Rectal smooth muscle tissue (tissue), 1 donor: ENCODE data around the gene FAM167B.

Experiments
- H3K27ac ChIP-seq: one replicate; pipeline ENCODE4 v1.7.0; 2013; ENCODE audit warnings: low read depth, low read length, inconsistent platforms
- H3K27me3 ChIP-seq: one replicate; pipeline ENCODE4 v1.7.0; 2013; ENCODE audit warnings: low read length; ENCODE audit not compliant: control insufficient read depth, insufficient read depth
- H3K36me3 ChIP-seq: one replicate; pipeline ENCODE4 v1.7.0; 2013; ENCODE audit warnings: low read length; ENCODE audit not compliant: control insufficient read depth, insufficient read depth
- H3K4me1 ChIP-seq: one replicate; pipeline ENCODE4 v1.7.0; 2013; ENCODE audit warnings: low read length; ENCODE audit not compliant: control insufficient read depth, insufficient read depth
- H3K4me3 ChIP-seq: one replicate; pipeline ENCODE4 v1.7.0; 2013; ENCODE audit warnings: low read length
- H3K9ac ChIP-seq: one replicate; pipeline ENCODE4 v1.7.0; 2013; ENCODE audit warnings: low read length

The FAM167B gene

GRCh38 chr1:32246888-32247273, at the start of gene FAM167B:
Gene FAM167B (plus strand): TSS chr1:32247222. CDS start chr1:32247422, 200 bp downstream.
- no peaks in the 10 kb centered on the region for H3K36me3 ChIP-seq
- peaks cover 5% of the 10 kb centered on the region for H3K4me1 ChIP-seq
- peak within 1 kb of the TSS; percentile 12 for H3K27ac ChIP-seq
- no peak within 1 kb of the TSS for H3K9ac ChIP-seq
- no peaks in the 10 kb centered on the region for H3K27me3 ChIP-seq
- no peak within 1 kb of the TSS for H3K4me3 ChIP-seq

GRCh38 chr1:32197837-32198236, 49.2 kb upstream of the FAM167B start:
- H3K9ac ChIP-seq, result no peak overlapping the region
- H3K4me1 ChIP-seq, result peaks cover 18% of the 10 kb centered on the region
- no peaks in the 10 kb centered on the region for H3K27me3 ChIP-seq
- H3K27ac ChIP-seq, result no peak overlapping the region
- no peak overlapping the region for H3K4me3 ChIP-seq
- peaks cover 25% of the 10 kb centered on the region for H3K36me3 ChIP-seq

GRCh38 chr1:32198237-32199042, 48.6 kb upstream of the FAM167B start:
- Histone ChIP-seq H3K4me3 (no peak overlapping the region), H3K9ac (no peak overlapping the region), H3K36me3 (peaks cover 24% of the 10 kb centered on the region), H3K4me1 (peaks cover 18% of the 10 kb centered on the region), H3K27ac (no peak overlapping the region), H3K27me3 (no peaks in the 10 kb centered on the region)

GRCh38 chr1:32199043-32199716, 47.8 kb upstream of the FAM167B start:
- Histone ChIP-seq H3K9ac (no peak overlapping the region), H3K4me3 (no peak overlapping the region), H3K4me1 (peaks cover 18% of the 10 kb centered on the region), H3K36me3 (peaks cover 19% of the 10 kb centered on the region), H3K27me3 (no peaks in the 10 kb centered on the region), H3K27ac (no peak overlapping the region)

GRCh38 chr1:32199717-32200072, 47.3 kb upstream of the FAM167B start:
- Histone ChIP-seq H3K27ac (peak overlapping the region; percentile 91), H3K27me3 (no peaks in the 10 kb centered on the region), H3K36me3 (peaks cover 16% of the 10 kb centered on the region), H3K4me1 (peaks cover 18% of the 10 kb centered on the region), H3K4me3 (peak overlapping the region; percentile 74), H3K9ac (no peak overlapping the region)

- Histone ChIP-seq H3K4me1 (peaks cover 21% of the 10 kb centered on the region), H3K27me3 (no peaks in the 10 kb centered on the region), H3K9ac (peak within 1 kb of the TSS; percentile 53), H3K27ac (peak within 1 kb of the TSS; percentile 91), H3K4me3 (peak within 1 kb of the TSS; percentile 74), H3K36me3 (peaks cover 9% of the 10 kb centered on the region)
Measured at GRCh38 chr1:32200226-32201010, 46.6 kb upstream of the FAM167B start, which contains the start of gene CCDC28B. Gene CCDC28B (plus strand): TSS chr1:32200595. CDS start chr1:32201936, 1,341 bp downstream.

- H3K4me3 ChIP-seq, result peak overlapping the region; percentile 74
- peaks cover 26% of the 10 kb centered on the region for H3K4me1 ChIP-seq
- H3K27me3 ChIP-seq, result no peaks in the 10 kb centered on the region
- H3K36me3 ChIP-seq, result peaks cover 6% of the 10 kb centered on the region
- H3K9ac ChIP-seq, result peak overlapping the region; percentile 10
- peak overlapping the region; percentile 91 for H3K27ac ChIP-seq
Measured at GRCh38 chr1:32201011-32201855, 45.8 kb upstream of the FAM167B start.

- H3K9ac ChIP-seq, result peak overlapping the region; percentile 94
- no peak overlapping the region for H3K27ac ChIP-seq
- peak overlapping the region; percentile 88 for H3K4me3 ChIP-seq
- H3K27me3 ChIP-seq, result no peaks in the 10 kb centered on the region
- no peaks in the 10 kb centered on the region for H3K36me3 ChIP-seq
- H3K4me1 ChIP-seq, result peaks cover 21% of the 10 kb centered on the region
Measured at GRCh38 chr1:32204943-32205361, 42.1 kb upstream of the FAM167B start.

GRCh38 chr1:32205401-32206370, 41.3 kb upstream of the FAM167B start, which contains the start of gene IQCC:
Gene IQCC (plus strand): TSS chr1:32205671. CDS start chr1:32205682, 11 bp downstream.
- peak within 1 kb of the TSS; percentile 88 for H3K4me3 ChIP-seq
- H3K4me1 ChIP-seq, result peaks cover 19% of the 10 kb centered on the region
- H3K27me3 ChIP-seq, result no peaks in the 10 kb centered on the region
- no peaks in the 10 kb centered on the region for H3K36me3 ChIP-seq
- H3K9ac ChIP-seq, result peak within 1 kb of the TSS; percentile 94
- no peak within 1 kb of the TSS for H3K27ac ChIP-seq

GRCh38 chr1:32208469-32208868, 38.6 kb upstream of the FAM167B start:
- Histone ChIP-seq H3K36me3 (no peaks in the 10 kb centered on the region), H3K27me3 (no peaks in the 10 kb centered on the region), H3K4me3 (no peak overlapping the region), H3K4me1 (peaks cover 10% of the 10 kb centered on the region), H3K9ac (no peak overlapping the region), H3K27ac (no peak overlapping the region)

- no peaks in the 10 kb centered on the region for H3K36me3 ChIP-seq
- H3K27ac ChIP-seq, result no peak within 1 kb of the TSS
- no peak within 1 kb of the TSS for H3K9ac ChIP-seq
- H3K4me3 ChIP-seq, result no peak within 1 kb of the TSS
- H3K4me1 ChIP-seq, result peaks cover 10% of the 10 kb centered on the region
- no peaks in the 10 kb centered on the region for H3K27me3 ChIP-seq
Measured at GRCh38 chr1:32208891-32209328, 38.1 kb upstream of the FAM167B start, which contains the start of gene DCDC2B. Gene DCDC2B (plus strand): TSS chr1:32209089. CDS start chr1:32209094, 5 bp downstream.
